ENCODE measurements around the gene SLC43A2. TPM values are rescaled to one million over a fixed set of nuclear protein-coding genes. Genes with fewer than 3 reads are reported as not detected.
A peak's percentile ranks its signal among the peaks of the same experiment; 100 is the strongest.

SLC43A2 gene
- total and polyA plus RNA-seq, 2 of the 13 experiments (the other 11 are each of a cell fraction or from before 2014, with no cell fraction given), result 7.3 to 20.0 TPM

GRCh38 chr17:1643293-1643998, 14.8 kb upstream of the SLC43A2 start (continued):
- TF ChIP-seq ZNF318 (CRISPR knock-in tag; IDR thresholded peaks at IDR 0.05) (no peak), ZBTB3 (CRISPR knock-in tag; IDR thresholded peaks at IDR 0.05; ENCODE audit: borderline replicate concordance, low read depth) (no peak)

GRCh38 chr17:1641065-1641403, 12.4 kb upstream of the SLC43A2 start:
- Histone ChIP-seq H3K9ac (ENCODE audit: insufficient read depth, low read depth, low read length) (no peak overlapping the region), H3K79me2 (ENCODE audit: insufficient read depth, low read length) (no peaks in the 10 kb centered on the region), H4K20me1 (ENCODE audit: insufficient read depth, low read length) (no peaks in the 10 kb centered on the region), H3K9me3 (ENCODE audit: low read length) (no peaks in the 10 kb centered on the region), H3K27me3 (ENCODE audit: control insufficient read depth in 1 of 2, insufficient read depth in 2 of 2, low read length in 2 of 2) (peaks cover 5 to 42% of the 10 kb centered on the region in 2 experiments; a peak in 4 of 5 replicates), H3K36me3 (replicated peaks in 1 of 2; ENCODE audit: control insufficient read depth in 1 of 2, insufficient read depth in 2 of 2, low read length in 2 of 2) (no peaks in the 10 kb centered on the region), H2AFZ (ENCODE audit: low read length) (no peak overlapping the region), H3K27ac (ENCODE audit: extremely low read length, insufficient read depth, low read length) (no peak overlapping the region), H3K4me3 (replicated peaks in 1 of 3; ENCODE audit: insufficient read depth in 1 of 3, low read depth in 2 of 3, low read length in 3 of 3) (no peak overlapping the region), H3K4me2 (ENCODE audit: low read depth, low read length) (peak overlapping the region; percentile 2; the same call in 1 of the 2 replicates), H3K4me1 (ENCODE audit: insufficient read depth, low read length) (peaks cover 58% of the 10 kb centered on the region)
- intact Hi-C loops (cut with micrococcal nuclease; ENCODE audit: unreplicated experiment), result no loop called here
- ChIA-PET CTCF (ENCODE audit: low intra/inter-chr PET ratio, low total read pairs) (no interaction called here), POLR2A (interaction anchor here (1.6 kb wide), 2 partner anchors 11 to 75 kb away, joined by 6 to 7 read pairs; partner anchors contain the start of gene SLC43A2)
- BruUV-seq (replicated peaks), result no TSS peak
- no peak for FAIRE-seq
- TF ChIP-seq XRCC5 (optimal IDR thresholded peaks at IDR 0.05; ENCODE audit: low read length), result peak; percentile 29
- TF ChIP-seq AKAP8 (CRISPR knock-in tag; IDR thresholded peaks at IDR 0.05), result no peak
- peak; percentile 21; the same call in 1 of the 2 replicates for TF ChIP-seq CTCF (CRISPR knock-in tag; IDR thresholded peaks at IDR 0.05)
- TF ChIP-seq ZBTB33 (CRISPR knock-in tag; IDR thresholded peaks at IDR 0.05), result peak; percentile 97
- peak; percentile 56 for ATAC-seq
- in situ Hi-C loops (cut with HindIII; ENCODE audit: extremely low pct_ligation_motif_present, low pct_unique_long_range_greater_than_20kb), result no loop called here
- WGBS (ENCODE audit: low lambda C conversion rate), result 8% methylated on average over 7 of the region's 12 CpGs
- DNase-seq (ENCODE audit: low spot score), result no peak

Data from HepG2 (cell line).